ENCODE measurements around the gene CAPZB.

DNA sequence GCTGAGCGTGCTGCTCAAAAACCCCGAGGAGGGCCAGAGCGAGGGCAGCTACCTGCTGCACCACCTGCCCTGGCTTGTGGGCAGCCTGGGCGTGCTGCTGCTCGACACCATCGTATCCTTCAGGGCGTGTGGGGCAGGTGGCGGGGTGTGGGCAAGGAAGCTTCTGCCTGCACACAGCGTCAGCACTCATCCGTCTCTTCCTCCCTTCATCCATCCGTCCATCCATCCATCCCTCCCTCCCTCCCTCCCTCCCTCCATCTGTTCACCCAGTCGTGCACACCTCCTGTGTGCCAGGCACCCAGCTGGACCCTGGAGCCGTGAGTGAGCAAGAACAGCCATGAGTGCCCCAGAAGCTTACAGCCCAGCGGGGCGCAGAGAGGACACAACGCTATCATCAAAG is 158.0 kb downstream of the CAPZB start:
- TF ChIP-seq HEYL (CRISPR knock-in tag; IDR thresholded peaks at IDR 0.05), result no peak
- TF ChIP-seq RAD21 (conservative IDR thresholded peaks at IDR 0.05 in 1 of 2, IDR thresholded peaks at IDR 0.05 in 1 of 2), result no peak
- TF ChIP-seq, protein P1, sequence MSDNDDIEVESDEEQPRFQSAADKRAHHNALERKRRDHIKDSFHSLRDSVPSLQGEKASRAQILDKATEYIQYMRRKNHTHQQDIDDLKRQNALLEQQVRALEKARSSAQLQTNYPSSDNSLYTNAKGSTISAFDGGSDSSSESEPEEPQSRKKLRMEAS (IDR thresholded peaks at IDR 0.05), result no peak
- no peak for TF ChIP-seq CTCF (IDR thresholded peaks at IDR 0.05)
- no peak for TF ChIP-seq NPAS2 (CRISPR knock-in tag; IDR thresholded peaks at IDR 0.05; ENCODE audit: borderline replicate concordance)
- TF ChIP-seq MAZ (IDR thresholded peaks at IDR 0.05; ENCODE audit: borderline replicate concordance, low read depth, low read length), result no peak
- no peak for TF ChIP-seq CBX8 (IDR thresholded peaks at IDR 0.05)
- TF ChIP-seq HDAC2 (IDR thresholded peaks at IDR 0.05), result no peak
- no peak for TF ChIP-seq CHD2 (IDR thresholded peaks at IDR 0.05; ENCODE audit: low read length, partially characterized antibody)
- TF ChIP-seq BHLHE40 (IDR thresholded peaks at IDR 0.05; ENCODE audit: low read depth, low read length), result no peak
- TF ChIP-seq NR3C1 (IDR thresholded peaks at IDR 0.05), result no peak

Data from A549 (cell line).